ENCODE data around the gene PDE11A. TPM values are rescaled to one million over a fixed set of nuclear protein-coding genes. Genes with fewer than 3 reads are reported as not detected.

Gene PDE11A
- total RNA-seq, 2 experiments from 2014 or later, result not detected

DNA sequence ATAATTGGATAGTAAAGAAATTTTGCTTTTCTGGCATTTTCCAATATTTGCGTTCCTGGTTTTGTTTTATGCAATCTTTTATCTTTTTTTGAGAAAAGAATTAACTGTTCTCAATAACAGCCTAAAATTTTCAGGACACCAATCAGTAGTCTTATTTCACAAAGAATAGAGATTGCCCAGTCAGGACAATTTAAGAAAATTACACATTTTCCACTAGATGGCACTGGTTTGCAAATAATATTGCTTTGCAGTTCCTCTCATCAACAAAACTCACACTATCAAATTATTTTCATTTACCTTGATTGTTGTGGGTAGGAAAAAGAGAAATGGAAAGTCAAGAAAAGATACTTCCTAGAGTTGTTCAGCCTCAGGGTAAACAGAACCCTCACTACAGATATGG lies 37.2 kb upstream of the PDE11A start:
- TF ChIP-seq, protein P1, sequence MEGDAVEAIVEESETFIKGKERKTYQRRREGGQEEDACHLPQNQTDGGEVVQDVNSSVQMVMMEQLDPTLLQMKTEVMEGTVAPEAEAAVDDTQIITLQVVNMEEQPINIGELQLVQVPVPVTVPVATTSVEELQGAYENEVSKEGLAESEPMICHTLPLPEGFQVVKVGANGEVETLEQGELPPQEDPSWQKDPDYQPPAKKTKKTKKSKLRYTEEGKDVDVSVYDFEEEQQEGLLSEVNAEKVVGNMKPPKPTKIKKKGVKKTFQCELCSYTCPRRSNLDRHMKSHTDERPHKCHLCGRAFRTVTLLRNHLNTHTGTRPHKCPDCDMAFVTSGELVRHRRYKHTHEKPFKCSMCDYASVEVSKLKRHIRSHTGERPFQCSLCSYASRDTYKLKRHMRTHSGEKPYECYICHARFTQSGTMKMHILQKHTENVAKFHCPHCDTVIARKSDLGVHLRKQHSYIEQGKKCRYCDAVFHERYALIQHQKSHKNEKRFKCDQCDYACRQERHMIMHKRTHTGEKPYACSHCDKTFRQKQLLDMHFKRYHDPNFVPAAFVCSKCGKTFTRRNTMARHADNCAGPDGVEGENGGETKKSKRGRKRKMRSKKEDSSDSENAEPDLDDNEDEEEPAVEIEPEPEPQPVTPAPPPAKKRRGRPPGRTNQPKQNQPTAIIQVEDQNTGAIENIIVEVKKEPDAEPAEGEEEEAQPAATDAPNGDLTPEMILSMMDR (IDR thresholded peaks at IDR 0.05), result peak; percentile 79
- no peak overlapping the region for H3K27ac Mint-ChIP-seq
- peaks cover 23% of the 10 kb centered on the region for H3K4me1 Mint-ChIP-seq (ENCODE audit: low read depth)
- no peak for ATAC-seq
- no peaks in the 10 kb centered on the region for H3K27me3 Mint-ChIP-seq
- no peaks in the 10 kb centered on the region for H3K36me3 Mint-ChIP-seq (ENCODE audit: low read depth)
- DNase-seq, result no peak
- no peak overlapping the region for H3K4me3 Mint-ChIP-seq
- ChIA-PET POLR2A (no interaction called here), CTCF (interaction anchor here (0.5 to 3.5 kb wide), 3 partner anchors 14 to 309 kb away, joined by 3 to 34 read pairs (median 4); no protein-coding TSS in a partner anchor)
- intact Hi-C loops (cut with micrococcal nuclease), result loop anchor here (2.0 kb wide), 2 partner anchors 171 to 305 kb away; no protein-coding TSS in a partner anchor
- H3K9me3 Mint-ChIP-seq, result no peaks in the 10 kb centered on the region

DNA sequence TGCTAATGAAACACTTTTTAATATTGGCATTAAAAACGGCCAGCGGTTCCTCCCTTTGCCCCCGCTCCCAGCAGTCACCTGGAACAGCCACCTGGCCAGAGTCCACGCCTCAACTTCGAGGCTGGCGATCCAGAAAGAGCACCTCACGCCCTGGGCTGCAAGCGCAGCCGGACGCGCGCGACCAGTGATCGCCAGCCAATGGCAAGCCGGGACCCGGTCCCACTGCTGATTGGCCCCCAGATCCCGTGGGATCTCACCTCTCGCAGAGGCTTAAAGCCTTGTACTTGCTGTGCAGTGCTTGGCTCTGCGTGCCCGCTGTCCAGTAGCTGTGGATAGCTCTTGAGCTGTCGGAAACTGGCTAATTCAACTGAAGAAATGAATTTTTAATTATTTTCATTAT lies 35.6 kb upstream of the PDE11A start:
- no peak for ATAC-seq
- ChIA-PET POLR2A (interaction anchor here (1.2 kb wide), 1 partner anchor 305 kb away, joined by 3 read pairs; no protein-coding TSS in a partner anchor), CTCF (no interaction called here)
- H3K27me3 Mint-ChIP-seq, result no peaks in the 10 kb centered on the region
- TF ChIP-seq, protein P1 (IDR thresholded peaks at IDR 0.05), result no peak
- H3K4me3 Mint-ChIP-seq, result no peak overlapping the region
- H3K4me1 Mint-ChIP-seq (ENCODE audit: low read depth), result peaks cover 8% of the 10 kb centered on the region
- no peaks in the 10 kb centered on the region for H3K36me3 Mint-ChIP-seq (ENCODE audit: low read depth)
- no peaks in the 10 kb centered on the region for H3K9me3 Mint-ChIP-seq
- H3K27ac Mint-ChIP-seq, result no peak overlapping the region
- intact Hi-C loops (cut with micrococcal nuclease), result loop anchor here (2.0 kb wide), 1 partner anchor 307 kb away; no protein-coding TSS in a partner anchor
- no peak for DNase-seq

DNA sequence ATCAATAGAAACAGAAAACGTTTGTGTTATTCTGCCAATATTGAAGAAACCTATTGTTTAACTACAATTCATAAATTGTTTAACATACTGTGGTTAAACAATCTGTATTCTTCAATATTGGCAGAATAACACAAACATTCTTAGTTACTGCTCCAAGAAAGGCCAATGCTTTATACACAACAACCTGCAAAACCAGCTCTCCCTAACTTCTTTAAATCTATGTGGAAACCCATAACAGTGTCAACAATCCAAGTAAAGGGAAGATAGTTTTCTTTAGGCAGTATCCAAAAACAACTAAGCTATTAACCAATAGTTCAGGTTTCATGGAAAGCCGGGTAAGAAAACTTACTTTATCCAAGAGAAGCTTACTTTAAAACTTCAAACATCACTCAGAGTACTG lies 33.5 kb upstream of the PDE11A start:
- no peaks in the 10 kb centered on the region for H3K27me3 Mint-ChIP-seq
- peaks cover 2% of the 10 kb centered on the region for H3K4me1 Mint-ChIP-seq (ENCODE audit: low read depth)
- no peaks in the 10 kb centered on the region for H3K36me3 Mint-ChIP-seq (ENCODE audit: low read depth)
- no peak overlapping the region for H3K27ac Mint-ChIP-seq
- POLR2A ChIA-PET, result no interaction called here
- intact Hi-C loops (cut with micrococcal nuclease), result no loop called here
- ATAC-seq (no peak), DNase-seq (no peak)
- TF ChIP-seq, protein P1 (IDR thresholded peaks at IDR 0.05), result no peak
- H3K4me3 Mint-ChIP-seq, result no peak overlapping the region
- CTCF ChIA-PET, result no interaction called here
- no peaks in the 10 kb centered on the region for H3K9me3 Mint-ChIP-seq

DNA sequence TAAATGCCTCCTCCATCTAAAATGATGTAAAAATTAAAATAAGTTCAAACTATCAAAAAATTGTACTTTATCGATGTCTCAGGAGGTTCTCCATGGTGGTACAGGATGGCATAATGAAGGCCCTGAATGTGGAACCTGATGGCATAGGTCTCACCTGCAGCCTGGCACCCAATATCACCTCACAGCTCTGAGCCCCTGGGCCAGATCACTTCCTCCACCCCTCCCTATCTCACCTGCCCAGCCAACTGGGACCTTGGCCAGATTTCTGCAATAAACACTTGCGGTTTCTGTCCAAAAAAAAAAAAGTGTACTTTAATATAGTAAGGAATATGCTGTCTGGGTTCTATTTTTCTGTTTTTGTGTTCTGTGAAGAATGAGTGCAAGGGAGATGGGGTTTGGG lies 33.0 kb upstream of the PDE11A start:
- peaks cover 2% of the 10 kb centered on the region for H3K4me1 Mint-ChIP-seq (ENCODE audit: low read depth)
- no peaks in the 10 kb centered on the region for H3K36me3 Mint-ChIP-seq (ENCODE audit: low read depth)
- no peak for DNase-seq
- ATAC-seq, result no peak
- intact Hi-C loops (cut with micrococcal nuclease), result no loop called here
- TF ChIP-seq, protein P1 (IDR thresholded peaks at IDR 0.05), result no peak
- CTCF ChIA-PET, result no interaction called here
- POLR2A ChIA-PET, result no interaction called here
- H3K27me3 Mint-ChIP-seq, result no peaks in the 10 kb centered on the region
- H3K4me3 Mint-ChIP-seq, result no peak overlapping the region
- no peak overlapping the region for H3K27ac Mint-ChIP-seq
- H3K9me3 Mint-ChIP-seq, result no peaks in the 10 kb centered on the region

DNA sequence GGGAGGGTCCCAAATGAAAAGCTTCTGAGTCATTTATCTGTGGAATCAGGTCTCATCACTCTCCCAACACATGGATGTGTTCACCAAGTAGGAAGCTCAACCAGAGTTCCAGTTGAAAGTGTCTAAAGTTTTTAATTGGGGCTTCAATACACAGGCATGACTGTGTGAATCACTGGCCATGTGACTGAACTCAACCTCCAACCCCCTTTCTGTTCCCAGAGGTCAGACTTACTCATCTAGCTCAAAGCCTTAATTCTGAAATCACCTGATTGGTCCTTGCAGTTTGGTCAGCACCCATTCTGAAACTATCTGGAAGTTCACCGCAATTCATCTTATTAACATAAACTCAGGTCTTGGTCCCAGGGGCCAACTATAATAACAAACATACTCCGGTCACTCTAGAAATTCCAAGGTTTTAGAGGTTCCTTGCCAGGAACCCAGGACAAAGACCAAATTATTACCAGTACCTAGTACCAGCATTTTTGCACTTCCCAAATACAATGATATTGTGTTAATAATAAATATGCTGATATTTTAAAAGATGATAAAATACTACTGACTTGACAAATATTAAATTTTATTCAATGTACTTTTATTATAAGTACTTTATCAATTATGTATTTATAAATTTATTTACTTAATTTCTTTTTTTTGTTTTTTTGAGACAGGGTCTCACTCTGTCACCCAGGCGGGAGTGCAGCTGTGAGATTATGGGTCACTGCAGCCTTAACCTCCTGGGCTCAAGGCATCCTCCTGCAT lies 28.9 kb upstream of the PDE11A start:
- no peak for DNase-seq
- CTCF ChIA-PET, result interaction anchor here (1.2 to 2.5 kb wide), 2 partner anchors 11 to 178 kb away, joined by 3 to 19 read pairs; partner anchors contain the start of gene RBM45

More for the DNA sequence above, 28.9 kb upstream of the PDE11A start:
- intact Hi-C loops (cut with micrococcal nuclease), result no loop called here
- Mint-ChIP-seq H3K9me3 (no peaks in the 10 kb centered on the region), H3K4me1 (ENCODE audit: low read depth) (no peaks in the 10 kb centered on the region), H3K27me3 (peaks cover 2% of the 10 kb centered on the region), H3K4me3 (no peak overlapping the region), H3K27ac (no peak overlapping the region), H3K36me3 (ENCODE audit: low read depth) (no peaks in the 10 kb centered on the region)
- TF ChIP-seq, protein P1 (IDR thresholded peaks at IDR 0.05), result no peak
- ATAC-seq, result no peak
- POLR2A ChIA-PET, result interaction anchor here (0.7 kb wide), 1 partner anchor 190 kb away, joined by 4 read pairs; no protein-coding TSS in a partner anchor
